Esophagus squamous epithelium (tissue), 4 donors: ENCODE measurements around the gene AK2.

Experiments
- CTCF ChIP-seq, 6 experiments: fragments of 450-650 bp in 4 of 6; fragments of 200-600 bp in 2 of 6; sonication (generic) in 2 of 6; IDR thresholded peaks; one replicate each; pipeline ENCODE4 v1.5.1; 2016 to 2019; ENCODE audit warnings: antibody characterized with exemption in 6 of 6, mild to moderate bottlenecking in 4 of 6, moderate library complexity in 4 of 6
- POLR2A ChIP-seq, 4 donors: fragments of 450-650 bp; IDR thresholded peaks; one replicate each; pipeline ENCODE4 v1.6.1; 2017; ENCODE audit warnings: antibody characterized with exemption in 4 of 4, mild to moderate bottlenecking in 4 of 4, moderate library complexity in 3 of 4

GRCh38 chr1:32984090-32984454 is 52.6 kb downstream of the AK2 start:
- TF ChIP-seq POLR2A (IDR thresholded peaks at IDR 0.05), result no peak
- TF ChIP-seq CTCF (IDR thresholded peaks at IDR 0.05), result no peak
